ENCODE data around the gene RNF169.
"Not testable (repeated sequence)": the region's sequence is repeated elsewhere in the genome, so short reads cannot be mapped to it uniquely, and the experiment has no call there.

Gene RNF169

GRCh38 chr11:74744277-74744676, 4.4 kb upstream of the RNF169 start:
- no peak for TF ChIP-seq CTCF (conservative IDR thresholded peaks at IDR 0.05)
- H3K27ac ChIP-seq = no peak overlapping the region

GRCh38 chr11:74746868-74747267, 1.8 kb upstream of the RNF169 start:
- H3K27ac ChIP-seq = no peak overlapping the region
- TF ChIP-seq CTCF (conservative IDR thresholded peaks at IDR 0.05) = no peak

DNA sequence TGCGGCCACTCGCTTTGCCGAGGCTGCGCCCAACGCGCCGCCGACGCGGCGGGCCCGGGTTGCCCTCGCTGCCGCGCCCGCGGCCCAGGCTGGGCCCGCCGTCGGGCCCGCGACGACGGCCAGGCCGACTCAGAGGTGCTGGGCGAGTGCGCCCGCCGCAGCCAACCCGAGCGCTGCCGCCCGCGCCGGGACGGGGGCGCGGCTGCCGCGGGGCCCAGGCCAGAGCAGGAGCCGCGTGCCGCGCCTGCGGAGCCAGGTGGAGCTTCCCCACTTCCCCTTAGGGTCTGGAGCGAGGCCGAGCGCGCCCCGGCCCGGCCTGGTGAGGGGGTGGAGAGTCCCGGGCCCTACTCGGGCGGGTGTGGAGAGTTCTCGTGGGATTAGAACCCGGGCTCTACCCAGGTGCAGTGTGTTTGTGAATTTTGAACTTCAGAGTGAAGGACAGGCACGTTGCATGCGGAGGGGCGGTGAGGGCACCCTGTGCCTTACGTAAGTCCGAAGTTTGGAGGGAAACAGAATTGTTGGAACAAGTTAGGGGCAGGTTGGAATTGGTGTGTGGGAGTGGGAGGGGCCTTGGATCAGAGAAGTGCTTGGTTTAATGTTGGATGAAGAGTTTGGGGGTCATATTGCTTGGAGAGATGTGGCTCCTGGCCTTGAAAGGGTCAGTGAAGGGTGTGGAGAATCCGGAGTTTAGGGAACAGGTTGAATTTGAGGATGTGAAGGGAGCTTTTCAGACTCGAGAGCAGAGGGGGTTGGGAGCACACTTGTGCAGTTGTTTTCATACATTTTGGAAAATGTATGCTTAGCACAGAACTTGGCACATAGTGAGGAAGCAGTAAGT, 697 bp downstream of the RNF169 start:
- TF ChIP-seq CTCF (conservative IDR thresholded peaks at IDR 0.05) = no peak
- peak overlapping the region; percentile 93 for H3K27ac ChIP-seq

DNA sequence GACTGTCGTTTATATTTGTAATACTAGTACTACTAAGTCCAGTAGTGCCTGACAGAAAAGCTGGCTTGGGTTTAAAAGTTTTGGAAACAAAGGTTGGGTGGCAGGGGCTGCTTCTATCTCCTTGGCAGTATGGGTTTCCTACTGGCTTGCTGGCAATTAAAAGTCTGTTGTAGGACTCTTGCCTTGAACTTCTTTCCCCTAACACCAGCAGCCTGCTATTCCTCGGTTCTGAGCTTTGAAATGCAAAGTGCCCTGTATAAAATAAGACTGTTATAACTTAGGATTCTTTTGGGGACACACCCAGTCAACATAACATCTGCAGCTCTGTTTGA, 1.3 kb downstream of the RNF169 start:
- H3K27ac ChIP-seq = peak overlapping the region; percentile 93
- TF ChIP-seq CTCF (conservative IDR thresholded peaks at IDR 0.05) = no peak

- H3K27ac ChIP-seq = not testable (repeated sequence)
Observed at GRCh38 chr11:74750598-74750997, 1.9 kb downstream of the RNF169 start.

GRCh38 chr11:74751303-74751702, 2.7 kb downstream of the RNF169 start:
- no peak for TF ChIP-seq CTCF (conservative IDR thresholded peaks at IDR 0.05)
- no peak overlapping the region for H3K27ac ChIP-seq

DNA sequence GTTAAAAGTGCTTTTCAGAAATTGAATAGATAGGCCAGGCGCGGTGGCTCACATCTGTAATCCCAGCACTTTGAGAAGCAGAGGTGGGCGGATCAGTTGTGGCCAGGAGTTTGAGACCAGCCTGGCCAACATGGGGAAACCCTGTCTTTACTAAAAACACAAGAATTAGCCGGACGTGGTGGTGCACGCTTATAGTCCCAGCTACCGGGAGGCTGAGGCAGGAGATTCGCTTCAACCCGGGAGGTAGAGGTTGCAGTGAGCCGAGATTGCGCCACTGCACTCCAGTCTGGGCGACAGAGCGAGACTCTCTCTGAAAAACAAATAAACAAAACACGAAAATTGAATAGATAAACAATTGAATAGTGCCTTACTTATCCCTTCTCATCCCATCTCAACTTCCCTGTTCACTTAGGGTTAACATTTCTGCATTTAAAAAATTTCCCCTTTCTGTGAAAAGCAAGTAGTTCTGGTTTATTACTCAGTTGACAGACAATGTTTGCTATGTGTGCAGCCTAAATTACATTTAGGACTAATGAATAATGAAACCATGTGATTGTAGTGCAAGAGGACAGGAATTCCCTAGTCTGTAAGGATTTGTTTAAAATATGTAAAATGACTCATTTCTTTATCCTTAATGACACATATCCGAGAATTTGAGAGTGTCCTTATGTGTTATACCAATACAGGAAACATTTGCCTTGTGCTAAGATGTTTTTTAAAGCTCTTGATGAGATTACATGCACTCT, 6.0 kb downstream of the RNF169 start:
- no peak overlapping the region for H3K27ac ChIP-seq
- no peak for TF ChIP-seq CTCF (conservative IDR thresholded peaks at IDR 0.05)

Measured in VCaP (cell line).